Measurements from ENCODE around the gene ABCC10. TPM values are rescaled to one million over a fixed set of nuclear protein-coding genes. Genes with fewer than 3 reads are reported as not detected.

The ABCC10 gene
- total RNA-seq, 1 experiment from 2014 or later = 25.5 TPM

GRCh38 chr6:43452896-43453295, 25.6 kb downstream of the ABCC10 start (continued):
- no peak for TF ChIP-seq USF2 (CRISPR knock-in tag; IDR thresholded peaks at IDR 0.05)

- TF ChIP-seq NFATC4 (CRISPR knock-in tag; IDR thresholded peaks at IDR 0.05) = no peak
- no peak for TF ChIP-seq MAX (CRISPR knock-in tag; IDR thresholded peaks at IDR 0.05)
- TF ChIP-seq CREB1 (CRISPR knock-in tag; IDR thresholded peaks at IDR 0.05) = no peak
- no peak for TF ChIP-seq NR1H2 (CRISPR knock-in tag; IDR thresholded peaks at IDR 0.05)
- TF ChIP-seq ELF4 (CRISPR knock-in tag; IDR thresholded peaks at IDR 0.05; ENCODE audit: low read depth) = no peak
- Mint-ChIP-seq H3K4me1 (peaks cover 16% of the 10 kb centered on the region), H3K27me3 (ENCODE audit: low read depth) (peaks cover 39% of the 10 kb centered on the region), H3K4me3 (no peak overlapping the region; the same call in 1 of the 2 replicates), H3K36me3 (no peaks in the 10 kb centered on the region), H3K9me3 (no peaks in the 10 kb centered on the region), H3K27ac (no peak overlapping the region)
- POLR2A ChIA-PET = no interaction called here
- ATAC-seq (no peak), DNase-seq (ENCODE audit: low spot score) (no peak)
- CTCF ChIA-PET = interaction anchor here (0.8 to 1.0 kb wide), 2 partner anchors 43 to 45 kb away, joined by 3 to 4 read pairs; no protein-coding TSS in a partner anchor
Observed at GRCh38 chr6:43453831-43454230, 26.5 kb downstream of the ABCC10 start.

- H3K27me3 Mint-ChIP-seq (ENCODE audit: low read depth) = peaks cover 39% of the 10 kb centered on the region
- H3K4me1 Mint-ChIP-seq = peaks cover 16% of the 10 kb centered on the region
- ChIA-PET CTCF (interaction anchor here (0.8 to 1.0 kb wide), 3 partner anchors 42 to 47 kb away, joined by 3 to 4 read pairs (median 3); no protein-coding TSS in a partner anchor), POLR2A (no interaction called here)
- H3K9me3 Mint-ChIP-seq = no peaks in the 10 kb centered on the region
- TF ChIP-seq CDX4 (CRISPR knock-in tag; IDR thresholded peaks at IDR 0.05; ENCODE audit: borderline replicate concordance) (no peak), CTCF (IDR thresholded peaks at IDR 0.05) (peak; percentile 90), TEAD1 (CRISPR knock-in tag; IDR thresholded peaks at IDR 0.05) (0 out of 2 replicates have a peak, but pooled peaks have one; percentile 60)
- peak; percentile 78 for ATAC-seq
- no peaks in the 10 kb centered on the region for H3K36me3 Mint-ChIP-seq
- H3K4me3 Mint-ChIP-seq = peak overlapping the region; percentile 65
- DNase-seq (ENCODE audit: low spot score) = no peak
- no peak overlapping the region for H3K27ac Mint-ChIP-seq
Observed at GRCh38 chr6:43454290-43454695, 27.0 kb downstream of the ABCC10 start.

GRCh38 chr6:43454696-43455530, 27.6 kb downstream of the ABCC10 start:
- H3K4me3 Mint-ChIP-seq = peak overlapping the region; percentile 65
- ChIA-PET CTCF (interaction anchor here (0.6 to 5.3 kb wide), 13 partner anchors 11 to 497 kb away, joined by 3 to 65 read pairs (median 4); partner anchors contain the start of genes ABCC10, CRIP3, TJAP1 and ZNF318), POLR2A (interaction anchor here (0.5 to 1.9 kb wide), 2 partner anchors 23 to 168 kb away, joined by 4 to 9 read pairs; partner anchors contain the start of gene TJAP1)
- H3K9me3 Mint-ChIP-seq = no peaks in the 10 kb centered on the region
- DNase-seq (ENCODE audit: low spot score) (peak; percentile 94), ATAC-seq (peak; percentile 32)
- no peaks in the 10 kb centered on the region for H3K36me3 Mint-ChIP-seq
- peaks cover 43% of the 10 kb centered on the region for H3K27me3 Mint-ChIP-seq (ENCODE audit: low read depth)
- no peak overlapping the region for H3K27ac Mint-ChIP-seq
- H3K4me1 Mint-ChIP-seq = peaks cover 16% of the 10 kb centered on the region
- TF ChIP-seq RORB (CRISPR knock-in tag; IDR thresholded peaks at IDR 0.05) (no peak), EMX1 (CRISPR knock-in tag; IDR thresholded peaks at IDR 0.05) (no peak), SP1 (CRISPR knock-in tag; conservative IDR thresholded peaks at IDR 0.05) (no peak), HMGA2 (CRISPR knock-in tag; IDR thresholded peaks at IDR 0.05) (no peak), CDX4 (CRISPR knock-in tag; IDR thresholded peaks at IDR 0.05; ENCODE audit: borderline replicate concordance) (no peak), ARID4B (CRISPR knock-in tag; IDR thresholded peaks at IDR 0.05; ENCODE audit: borderline replicate concordance) (peak; percentile 66; the same call in 1 of the 2 replicates), PRRX2 (CRISPR knock-in tag; IDR thresholded peaks at IDR 0.05) (no peak), ELF4 (CRISPR knock-in tag; IDR thresholded peaks at IDR 0.05; ENCODE audit: low read depth) (no peak), IRF2 (CRISPR knock-in tag; IDR thresholded peaks at IDR 0.05; ENCODE audit: borderline replicate concordance, low read depth) (no peak), ZNF219 (CRISPR knock-in tag; IDR thresholded peaks at IDR 0.05; ENCODE audit: borderline replicate concordance) (no peak), ZSCAN18 (CRISPR knock-in tag; IDR thresholded peaks at IDR 0.05) (no peak)
